Measurements from ENCODE around the gene BAD.

Gene BAD

DNA sequence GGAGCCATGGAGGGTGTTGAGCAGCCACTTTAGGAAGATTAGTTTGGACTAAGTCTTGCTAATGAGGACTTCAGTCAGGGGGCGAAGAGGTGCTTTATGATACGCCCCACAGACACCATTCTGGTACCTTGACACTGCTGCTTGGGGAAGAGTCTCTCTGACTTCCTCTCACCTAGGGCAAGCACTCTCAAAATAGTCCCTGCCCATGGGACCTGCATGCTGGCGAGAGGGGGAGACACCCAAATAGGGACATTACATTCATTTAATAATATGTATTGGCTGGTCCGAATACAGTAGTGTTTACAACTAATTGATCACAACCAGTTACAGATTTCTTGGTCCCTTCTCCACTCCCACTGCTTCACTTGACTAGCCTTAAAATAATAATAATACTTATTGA lies 11.3 kb upstream of the BAD start:
- no peak overlapping the region for H3K27ac Mint-ChIP-seq
- H3K4me3 Mint-ChIP-seq = no peak overlapping the region
- DNase-seq (ENCODE audit: low spot score) = no peak
- no peaks in the 10 kb centered on the region for H3K9me3 Mint-ChIP-seq
- peaks cover 11% of the 10 kb centered on the region for H3K4me1 Mint-ChIP-seq (ENCODE audit: low read depth)
- peaks cover 83% of the 10 kb centered on the region for H3K27me3 Mint-ChIP-seq (ENCODE audit: low read depth)
- H3K36me3 Mint-ChIP-seq (ENCODE audit: low read depth) = no peaks in the 10 kb centered on the region

DNA sequence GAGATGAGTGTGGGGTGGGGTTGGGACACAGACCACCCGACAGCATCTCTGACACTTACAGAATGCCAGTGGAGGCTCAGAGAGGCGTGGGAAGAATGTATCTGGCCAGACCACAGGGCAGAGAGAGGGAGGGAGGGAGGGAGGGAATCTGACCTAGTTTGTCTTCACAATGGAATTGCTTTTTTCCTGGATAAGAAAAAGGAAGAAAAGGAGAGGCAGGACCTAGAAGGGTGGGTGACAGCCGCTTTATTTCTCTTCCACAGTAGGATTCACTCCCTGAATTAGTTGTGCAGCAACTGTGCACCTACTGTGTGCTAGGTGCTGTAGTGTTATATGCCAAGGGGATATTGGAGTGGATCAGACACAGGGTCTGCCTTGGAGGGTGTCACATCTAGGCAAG lies 10.3 kb upstream of the BAD start:
- no peak for DNase-seq (ENCODE audit: low spot score)
- H3K4me1 Mint-ChIP-seq (ENCODE audit: low read depth) = peaks cover 7% of the 10 kb centered on the region
- H3K27ac Mint-ChIP-seq = no peak overlapping the region
- H3K36me3 Mint-ChIP-seq (ENCODE audit: low read depth) = no peaks in the 10 kb centered on the region
- no peak overlapping the region for H3K4me3 Mint-ChIP-seq
- peaks cover 80% of the 10 kb centered on the region for H3K27me3 Mint-ChIP-seq (ENCODE audit: low read depth)
- H3K9me3 Mint-ChIP-seq = no peaks in the 10 kb centered on the region

DNA sequence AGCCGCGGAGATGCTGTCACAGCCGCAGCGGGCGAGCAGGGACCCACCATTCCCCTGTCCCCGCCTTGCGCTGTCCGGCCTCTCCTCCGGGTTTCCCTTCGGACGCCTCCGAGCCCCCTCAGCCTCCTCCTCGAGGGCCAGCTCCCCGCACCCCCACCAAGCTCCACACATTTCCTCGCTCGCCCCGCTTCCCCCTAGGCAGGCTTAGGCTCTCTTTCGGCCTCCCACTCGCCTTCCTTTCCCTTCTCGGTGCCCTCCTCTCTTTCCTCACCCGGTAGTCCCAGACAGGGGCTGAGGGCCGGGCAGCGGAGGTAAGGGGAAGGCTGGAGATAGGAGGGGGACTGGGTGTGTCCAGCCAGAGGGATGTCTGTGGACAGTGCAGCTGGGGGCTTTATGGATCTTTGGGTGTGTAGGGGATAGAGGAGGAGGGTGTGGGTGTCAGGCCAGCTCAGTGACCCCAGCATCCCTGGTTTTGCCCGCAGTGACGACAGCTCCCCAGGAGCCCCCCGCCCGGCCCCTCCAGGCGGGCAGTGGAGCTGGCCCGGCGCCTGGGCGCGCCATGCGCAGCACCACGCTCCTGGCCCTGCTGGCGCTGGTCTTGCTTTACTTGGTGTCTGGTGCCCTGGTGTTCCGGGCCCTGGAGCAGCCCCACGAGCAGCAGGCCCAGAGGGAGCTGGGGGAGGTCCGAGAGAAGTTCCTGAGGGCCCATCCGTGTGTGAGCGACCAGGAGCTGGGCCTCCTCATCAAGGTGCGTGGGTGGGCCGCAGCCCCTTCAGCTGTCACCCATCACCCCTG lies 8.2 kb upstream of the BAD start:
- peaks cover 4% of the 10 kb centered on the region for H3K4me1 Mint-ChIP-seq (ENCODE audit: low read depth)
- peaks cover 67% of the 10 kb centered on the region for H3K27me3 Mint-ChIP-seq (ENCODE audit: low read depth)
- no peak for DNase-seq (ENCODE audit: low spot score)
- no peaks in the 10 kb centered on the region for H3K36me3 Mint-ChIP-seq (ENCODE audit: low read depth)
- H3K27ac Mint-ChIP-seq = peak overlapping the region; percentile 26
- peak overlapping the region; percentile 47 for H3K4me3 Mint-ChIP-seq
- no peaks in the 10 kb centered on the region for H3K9me3 Mint-ChIP-seq

DNA sequence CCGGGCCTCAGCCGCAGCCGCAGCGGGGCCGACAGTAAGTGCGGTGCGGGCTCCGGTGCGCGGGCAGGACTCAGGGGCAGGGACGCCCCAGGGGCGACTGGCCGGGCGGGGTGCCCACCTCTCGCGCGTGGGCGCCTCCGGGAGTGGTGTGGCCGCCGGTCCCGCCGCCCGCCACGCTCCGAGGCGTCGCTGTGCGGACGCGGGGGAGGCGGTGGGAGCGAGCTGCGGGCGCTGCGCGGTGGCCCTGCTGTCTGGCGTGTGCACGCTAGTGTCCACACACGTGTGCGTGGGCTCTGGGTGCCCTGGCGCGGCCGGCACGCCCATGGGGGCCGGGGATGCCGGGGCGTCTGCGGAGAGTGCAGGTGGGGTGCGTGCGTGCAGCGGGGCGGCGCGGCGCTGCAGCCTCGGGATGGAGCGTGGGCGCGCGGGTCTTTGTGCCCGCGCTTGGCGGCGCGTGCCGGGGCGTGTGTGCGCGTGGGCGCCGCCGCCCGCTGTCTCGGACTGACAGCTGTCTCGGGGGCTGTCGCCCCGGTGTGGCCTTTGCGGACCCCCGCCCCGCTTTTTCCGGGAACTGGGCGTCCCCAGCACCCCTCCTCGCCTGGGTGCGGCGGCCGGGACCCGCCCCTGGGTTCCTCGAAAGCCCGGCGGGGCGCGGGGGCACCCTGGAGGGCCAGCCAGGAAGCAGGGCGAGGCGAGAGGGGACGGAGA lies 7.4 kb upstream of the BAD start:
- Mint-ChIP-seq H3K27me3 (ENCODE audit: low read depth) (peaks cover 60% of the 10 kb centered on the region), H3K4me1 (ENCODE audit: low read depth) (peaks cover 2% of the 10 kb centered on the region), H3K36me3 (ENCODE audit: low read depth) (no peaks in the 10 kb centered on the region), H3K27ac (no peak overlapping the region), H3K4me3 (no peak overlapping the region), H3K9me3 (no peaks in the 10 kb centered on the region)
- no peak for DNase-seq (ENCODE audit: low spot score)

- H3K36me3 Mint-ChIP-seq (ENCODE audit: low read depth) = no peaks in the 10 kb centered on the region
- H3K4me3 Mint-ChIP-seq = peak within 1 kb of the TSS; percentile 79
- no peak for DNase-seq (ENCODE audit: low spot score)
- H3K9me3 Mint-ChIP-seq = no peaks in the 10 kb centered on the region
- H3K27ac Mint-ChIP-seq = no peak within 1 kb of the TSS
- H3K27me3 Mint-ChIP-seq (ENCODE audit: low read depth) = peaks cover 54% of the 10 kb centered on the region
- peaks cover 8% of the 10 kb centered on the region for H3K4me1 Mint-ChIP-seq (ENCODE audit: low read depth)
Measured at GRCh38 chr11:64291262-64291751, 6.8 kb upstream of the BAD start, which contains the start of gene KCNK4. Gene KCNK4 (plus strand): TSS chr11:64291302. CDS start chr11:64293019, 1,717 bp downstream.

GRCh38 chr11:64290352-64291261 lies 6.1 kb upstream of the BAD start:
- Mint-ChIP-seq H3K9me3 (no peaks in the 10 kb centered on the region), H3K4me1 (ENCODE audit: low read depth) (peaks cover 10% of the 10 kb centered on the region), H3K36me3 (ENCODE audit: low read depth) (no peaks in the 10 kb centered on the region), H3K27ac (no peak overlapping the region), H3K4me3 (peak overlapping the region; percentile 79), H3K27me3 (ENCODE audit: low read depth) (peaks cover 47% of the 10 kb centered on the region)
- no peak for DNase-seq (ENCODE audit: low spot score)

DNA sequence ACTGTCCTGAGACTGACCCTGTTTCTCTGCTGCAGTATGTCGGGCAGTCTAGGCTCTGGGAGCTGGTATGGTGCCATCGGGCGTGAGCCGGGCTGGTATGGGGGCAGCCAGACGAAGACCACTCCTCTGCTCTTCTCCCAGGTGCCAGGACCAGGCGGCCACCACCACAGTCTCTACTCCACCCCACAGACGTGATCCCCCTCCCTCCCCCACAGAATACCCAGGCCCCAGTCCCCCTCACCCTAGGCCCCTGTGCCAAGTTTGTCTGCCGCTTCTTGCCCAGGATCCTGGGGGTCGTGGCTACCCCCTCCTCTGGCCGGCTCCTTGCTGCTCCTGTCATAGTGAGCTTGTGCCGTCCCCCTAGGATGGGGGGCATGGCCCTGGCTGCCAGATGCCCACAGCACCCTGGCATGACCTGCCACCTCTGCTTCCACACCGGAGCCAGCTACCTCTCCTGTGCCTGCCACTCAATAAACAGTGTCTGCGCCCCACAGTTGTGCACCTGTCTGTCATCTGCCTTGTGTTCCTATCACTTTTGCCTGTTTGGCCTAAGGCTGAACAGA lies 4.6 kb upstream of the BAD start:
- Mint-ChIP-seq H3K36me3 (ENCODE audit: low read depth) (no peaks in the 10 kb centered on the region), H3K4me1 (ENCODE audit: low read depth) (peaks cover 10% of the 10 kb centered on the region), H3K27ac (no peak overlapping the region), H3K9me3 (no peaks in the 10 kb centered on the region), H3K4me3 (no peak overlapping the region), H3K27me3 (ENCODE audit: low read depth) (peaks cover 32% of the 10 kb centered on the region)
- no peak for DNase-seq (ENCODE audit: low spot score)

DNA sequence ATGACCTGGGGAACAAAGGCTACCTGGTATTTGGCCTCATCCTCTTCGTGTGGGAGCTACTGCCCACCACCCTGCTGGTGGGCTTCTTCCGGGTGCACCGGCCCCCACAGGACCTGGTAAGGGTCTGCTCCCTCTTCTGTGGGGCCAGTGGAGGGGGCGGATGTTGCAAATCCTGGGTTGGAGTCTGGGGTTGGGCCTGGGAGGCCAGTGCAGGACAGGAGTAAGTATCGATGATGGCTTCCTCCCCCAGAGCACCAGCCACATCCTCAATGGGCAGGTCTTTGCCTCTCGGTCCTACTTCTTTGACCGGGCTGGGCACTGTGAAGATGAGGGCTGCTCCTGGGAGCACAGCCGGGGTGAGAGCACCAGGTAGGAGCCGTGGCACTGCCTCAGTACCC lies 3.9 kb upstream of the BAD start:
- H3K4me3 Mint-ChIP-seq = no peak overlapping the region
- DNase-seq (ENCODE audit: low spot score) = no peak

DNA sequence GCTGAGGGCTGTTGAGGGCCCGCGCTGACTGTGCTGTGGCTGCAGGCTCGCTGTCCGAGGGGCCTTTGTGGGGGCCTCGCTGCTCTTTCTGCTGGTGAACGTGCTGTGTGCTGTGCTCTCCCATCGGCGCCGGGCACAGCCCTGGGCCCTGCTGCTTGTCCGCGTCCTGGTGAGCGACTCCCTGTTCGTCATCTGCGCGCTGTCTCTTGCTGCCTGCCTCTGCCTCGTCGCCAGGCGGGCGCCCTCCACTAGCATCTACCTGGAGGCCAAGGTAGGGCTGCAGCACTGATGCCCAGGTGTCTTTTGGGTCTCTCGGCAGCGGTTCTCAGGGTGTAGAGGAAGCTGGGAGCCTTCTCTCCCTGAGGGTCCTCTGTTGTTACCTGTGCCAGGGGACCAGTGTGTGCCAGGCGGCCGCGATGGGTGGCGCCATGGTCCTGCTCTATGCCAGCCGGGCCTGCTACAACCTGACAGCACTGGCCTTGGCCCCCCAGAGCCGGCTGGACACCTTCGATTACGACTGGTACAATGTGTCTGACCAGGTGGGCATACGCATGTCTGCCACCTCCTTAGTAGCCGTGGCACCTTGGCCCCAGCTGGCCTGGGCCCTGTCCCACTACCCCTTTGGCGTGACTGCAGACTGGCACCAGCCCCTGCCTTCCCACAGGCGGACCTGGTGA lies 3.3 kb upstream of the BAD start:
- no peak for DNase-seq (ENCODE audit: low spot score)
- H3K4me3 Mint-ChIP-seq = no peak overlapping the region
- peaks cover 15% of the 10 kb centered on the region for H3K4me1 Mint-ChIP-seq (ENCODE audit: low read depth)
- peaks cover 19% of the 10 kb centered on the region for H3K27me3 Mint-ChIP-seq (ENCODE audit: low read depth)
- no peaks in the 10 kb centered on the region for H3K9me3 Mint-ChIP-seq
- H3K27ac Mint-ChIP-seq = no peak overlapping the region
- H3K36me3 Mint-ChIP-seq (ENCODE audit: low read depth) = no peaks in the 10 kb centered on the region

More for the DNA sequence above, 3.9 kb upstream of the BAD start:
- no peak overlapping the region for H3K27ac Mint-ChIP-seq
- no peaks in the 10 kb centered on the region for H3K9me3 Mint-ChIP-seq
- H3K4me1 Mint-ChIP-seq (ENCODE audit: low read depth) = peaks cover 12% of the 10 kb centered on the region
- peaks cover 24% of the 10 kb centered on the region for H3K27me3 Mint-ChIP-seq (ENCODE audit: low read depth)
- H3K36me3 Mint-ChIP-seq (ENCODE audit: low read depth) = no peaks in the 10 kb centered on the region

GRCh38 chr11:64286801-64287159 lies 2.3 kb upstream of the BAD start:
- peaks cover 2% of the 10 kb centered on the region for H3K36me3 Mint-ChIP-seq (ENCODE audit: low read depth)
- no peak for DNase-seq (ENCODE audit: low spot score)

DNA sequence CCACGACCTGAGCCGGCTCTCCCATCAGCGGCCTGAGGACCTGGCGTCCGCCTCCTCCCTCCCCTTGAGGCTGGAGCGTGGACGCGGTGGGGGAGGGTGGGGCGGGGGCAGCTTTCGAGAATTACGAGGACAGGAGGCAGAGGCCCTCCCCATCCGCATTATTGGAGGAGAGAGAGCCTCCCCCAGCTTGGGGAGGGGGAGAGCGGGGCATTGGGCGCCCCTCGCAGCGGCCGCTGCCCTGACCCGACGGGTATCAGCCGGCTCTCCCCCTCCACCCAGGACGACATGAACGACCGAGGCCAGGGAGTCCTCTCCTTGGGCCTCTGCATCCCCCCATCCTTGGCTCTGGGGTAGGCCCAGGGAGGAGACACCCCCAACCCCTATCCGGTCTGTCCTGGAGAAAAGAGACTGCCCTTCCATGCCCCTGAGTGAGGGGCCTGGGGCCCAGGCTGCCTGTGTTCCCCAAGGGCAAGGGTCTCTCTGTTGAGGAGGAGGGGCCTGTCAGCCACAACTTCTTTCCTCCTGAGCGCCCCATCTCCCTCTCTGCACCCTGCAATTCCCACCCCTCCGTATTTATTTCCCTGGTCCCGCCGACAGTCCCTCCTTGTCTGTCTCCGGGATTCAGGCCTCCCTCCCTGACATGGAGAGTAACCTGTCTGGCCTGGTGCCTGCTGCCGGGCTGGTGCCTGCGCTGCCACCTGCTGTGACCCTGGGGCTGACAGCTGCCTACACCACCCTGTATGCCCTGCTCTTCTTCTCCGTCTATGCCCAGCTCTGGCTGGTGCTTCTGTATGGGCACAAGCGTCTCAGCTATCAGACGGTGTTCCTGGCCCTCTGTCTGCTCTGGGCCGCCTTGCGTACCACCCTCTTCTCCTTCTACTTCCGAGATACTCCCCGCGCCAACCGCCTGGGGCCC lies 1.7 kb upstream of the BAD start:
- H3K27ac Mint-ChIP-seq = peak overlapping the region; percentile 86
- H3K27me3 Mint-ChIP-seq (ENCODE audit: low read depth) = peaks cover 16% of the 10 kb centered on the region
- peaks cover 5% of the 10 kb centered on the region for H3K36me3 Mint-ChIP-seq (ENCODE audit: low read depth)
- peaks cover 15% of the 10 kb centered on the region for H3K4me1 Mint-ChIP-seq (ENCODE audit: low read depth)
- peak overlapping the region; percentile 89 for H3K4me3 Mint-ChIP-seq
- H3K9me3 Mint-ChIP-seq = no peaks in the 10 kb centered on the region
- no peak for DNase-seq (ENCODE audit: low spot score)

More at GRCh38 chr11:64286801-64287159, 2.3 kb upstream of the BAD start:
- peaks cover 15% of the 10 kb centered on the region for H3K4me1 Mint-ChIP-seq (ENCODE audit: low read depth)
- peaks cover 16% of the 10 kb centered on the region for H3K27me3 Mint-ChIP-seq (ENCODE audit: low read depth)
- H3K4me3 Mint-ChIP-seq = peak overlapping the region; percentile 89
- peak overlapping the region; percentile 86 for H3K27ac Mint-ChIP-seq
- H3K9me3 Mint-ChIP-seq = no peaks in the 10 kb centered on the region
